Neural progenitor cell (in vitro differentiated cells): ENCODE data around the gene MYLIP.

ENCODE experiments used
- EZH2phosphoT487 ChIP-seq: fragments of 200-600 bp; sonication (generic); IDR thresholded peaks from 2 replicates; pipeline ENCODE4 v1.6.1; 2017; ENCODE audit warnings: antibody characterized with exemption
- TF ChIP-seq, protein P1 (sequence below): fragments of 200-600 bp; sonication (generic); IDR thresholded peaks from 2 replicates; pipeline ENCODE4 v1.5.1; 2017; ENCODE audit warnings: antibody characterized with exemption, mild to moderate bottlenecking

DNA sequence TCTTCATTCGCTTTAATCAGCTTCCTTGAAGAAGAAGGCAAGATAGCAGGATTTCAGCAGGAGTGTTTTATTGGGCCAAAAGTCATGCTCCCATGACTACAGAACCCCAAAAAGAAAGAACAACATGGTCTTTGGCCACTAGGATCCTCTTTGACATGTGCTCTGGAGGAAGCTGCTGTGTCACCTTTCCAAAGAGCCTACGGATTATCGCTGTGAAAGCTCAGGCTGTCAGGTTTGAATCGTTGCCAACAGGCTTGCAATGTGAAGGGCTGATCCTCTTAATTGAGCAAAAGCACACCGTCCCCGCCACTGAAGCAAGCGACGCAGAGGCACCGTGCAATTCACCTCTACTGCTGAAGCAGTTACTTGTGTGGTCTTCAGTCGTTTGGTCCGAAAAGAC, 29.0 kb downstream of the MYLIP start:
- TF ChIP-seq, protein P1, sequence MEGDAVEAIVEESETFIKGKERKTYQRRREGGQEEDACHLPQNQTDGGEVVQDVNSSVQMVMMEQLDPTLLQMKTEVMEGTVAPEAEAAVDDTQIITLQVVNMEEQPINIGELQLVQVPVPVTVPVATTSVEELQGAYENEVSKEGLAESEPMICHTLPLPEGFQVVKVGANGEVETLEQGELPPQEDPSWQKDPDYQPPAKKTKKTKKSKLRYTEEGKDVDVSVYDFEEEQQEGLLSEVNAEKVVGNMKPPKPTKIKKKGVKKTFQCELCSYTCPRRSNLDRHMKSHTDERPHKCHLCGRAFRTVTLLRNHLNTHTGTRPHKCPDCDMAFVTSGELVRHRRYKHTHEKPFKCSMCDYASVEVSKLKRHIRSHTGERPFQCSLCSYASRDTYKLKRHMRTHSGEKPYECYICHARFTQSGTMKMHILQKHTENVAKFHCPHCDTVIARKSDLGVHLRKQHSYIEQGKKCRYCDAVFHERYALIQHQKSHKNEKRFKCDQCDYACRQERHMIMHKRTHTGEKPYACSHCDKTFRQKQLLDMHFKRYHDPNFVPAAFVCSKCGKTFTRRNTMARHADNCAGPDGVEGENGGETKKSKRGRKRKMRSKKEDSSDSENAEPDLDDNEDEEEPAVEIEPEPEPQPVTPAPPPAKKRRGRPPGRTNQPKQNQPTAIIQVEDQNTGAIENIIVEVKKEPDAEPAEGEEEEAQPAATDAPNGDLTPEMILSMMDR, result no peak
- no peak for TF ChIP-seq EZH2phosphoT487
